HepG2 (cell line): ENCODE data around the gene WDR76. TPM values are rescaled to one million over a fixed set of nuclear protein-coding genes. Genes with fewer than 3 reads are reported as not detected.
"Not testable (repeated sequence)": the region's sequence is repeated elsewhere in the genome, so short reads cannot be mapped to it uniquely, and the experiment has no call there.

Experiments used
- ATAC-seq: fragments of 200-7000 bp; cut with Tn5 transposase; 3 replicates; pipeline ENCODE4 v1.9.1; 2020; ENCODE audit warnings: mild to moderate bottlenecking, moderate library complexity
- BruUV-seq: library from RNA; stranded (reverse); fragments of 400-500 nt; replicated peaks from 2 replicates; lab custom pipeline; 2021; lab: Mats Ljungman, UMichigan
- CTCF ChIA-PET: fragments of 300-600 bp; formaldehyde crosslinking; extraction: SDS; loops from one replicate; lab custom pipeline; 2021; ENCODE audit warnings: low total read pairs, inconsistent platforms, low intra/inter-chr PET ratio; lab: Yijun Ruan, JAX
- POLR2A ChIA-PET: fragments of 350-600 bp; sonication (Branson Sonifier 250); formaldehyde crosslinking; loops from one replicate; lab custom pipeline; 2020; ENCODE audit warnings: antibody characterized with exemption, inconsistent platforms; lab: Yijun Ruan, JAX
- DNase-seq: peaks from one replicate; pipeline ENCODE4 v3.0.0-alpha.2; 2015; ENCODE audit warnings: low spot score
- FAIRE-seq: peaks from 3 replicates; lab custom pipeline; 2011; peaks lifted over from hg19 to GRCh38; lab: Jason Lieb, UNC
- H2AFZ ChIP-seq: one replicate; pipeline ENCODE4 v1.6.1; 2011; ENCODE audit warnings: low read length, inconsistent platforms
- H3K27ac ChIP-seq: fragments of 300-600 bp; 3 replicates; pipeline ENCODE4 v1.8.0; 2011; ENCODE audit warnings: mixed run types, mild to moderate bottlenecking, mixed read lengths, low read length, inconsistent platforms; ENCODE audit not compliant: insufficient read depth; ENCODE audit errors: extremely low read length
- H3K27me3 ChIP-seq, 2 experiments: fragments of 200-600 bp in 1 of 2; 2 replicates in 1 of 2; 3 replicates in 1 of 2; pipeline versions ENCODE4 v1.6.0 to v1.8.0; 2011; ENCODE audit warnings: low read length in 2 of 2, mild to moderate bottlenecking in 2 of 2, moderate library complexity in 2 of 2, inconsistent platforms in 1 of 2; ENCODE audit not compliant: insufficient read depth in 2 of 2, control insufficient read depth in 1 of 2
- H3K36me3 ChIP-seq, 2 experiments: fragments of 200-600 bp in 1 of 2; replicated peaks in 1 of 2; 2 replicates in 1 of 2; 3 replicates in 1 of 2; pipeline versions ENCODE4 v1.5.1 to v1.8.0; 2011; ENCODE audit warnings: low read length in 2 of 2, inconsistent platforms in 1 of 2; ENCODE audit not compliant: insufficient read depth in 2 of 2, control insufficient read depth in 1 of 2
- H3K4me1 ChIP-seq: 2 replicates; pipeline ENCODE4 v1.5.1; 2012; ENCODE audit warnings: low read length, inconsistent platforms; ENCODE audit not compliant: insufficient read depth
- H3K4me2 ChIP-seq: 2 replicates; pipeline ENCODE4 v1.6.0; 2011; ENCODE audit warnings: low read depth, low read length, inconsistent platforms
- H3K4me3 ChIP-seq, 3 experiments: fragments of 200-600 bp in 1 of 3; sonication (generic), shearing (Covaris generic) in 1 of 3; replicated peaks in 1 of 3; 2 replicates each; pipeline ENCODE4 v1.5.1; 2011 to 2016; ENCODE audit warnings: low read length in 3 of 3, inconsistent platforms in 2 of 3, low read depth in 2 of 3, mild to moderate bottlenecking in 2 of 3, control low read depth in 1 of 3, mixed read lengths in 1 of 3; ENCODE audit not compliant: insufficient read depth in 1 of 3
- H3K79me2 ChIP-seq: one replicate; pipeline ENCODE4 v1.6.1; 2011; ENCODE audit warnings: low read length, inconsistent platforms; ENCODE audit not compliant: insufficient read depth
- H3K9ac ChIP-seq: 2 replicates; pipeline ENCODE4 v1.6.0; 2011; ENCODE audit warnings: mild to moderate bottlenecking, low read depth, low read length, inconsistent platforms; ENCODE audit not compliant: insufficient read depth
- H3K9me3 ChIP-seq: 2 replicates; pipeline ENCODE4 v1.5.1; 2012; ENCODE audit warnings: mild to moderate bottlenecking, low read length
- H4K20me1 ChIP-seq: 2 replicates; pipeline ENCODE4 v1.6.0; 2011; ENCODE audit warnings: inconsistent platforms, mild to moderate bottlenecking, low read length, moderate library complexity; ENCODE audit not compliant: insufficient read depth
- ELF4 ChIP-seq: sonication (generic); formaldehyde crosslinking; IDR thresholded peaks from 2 replicates; pipeline ENCODE4 v1.5.0; 2020; ENCODE audit warnings: missing genetic modification reagents, mild to moderate bottlenecking, moderate library complexity, borderline replicate concordance
- FOSL1 ChIP-seq: sonication (generic); formaldehyde crosslinking; IDR thresholded peaks from 2 replicates; pipeline ENCODE4 v1.9.0; 2021; ENCODE audit warnings: missing genetic modification reagents, borderline replicate concordance
- PHF8 ChIP-seq: sonication (generic); formaldehyde crosslinking; IDR thresholded peaks from 2 replicates; pipeline ENCODE4 v1.5.0; 2020; ENCODE audit warnings: missing genetic modification reagents
- SATB2 ChIP-seq: sonication (generic); formaldehyde crosslinking; IDR thresholded peaks from 2 replicates; pipeline ENCODE4 v1.5.0; 2020; ENCODE audit warnings: missing genetic modification reagents
- ZC3H13 ChIP-seq: sonication (generic); formaldehyde crosslinking; IDR thresholded peaks from 2 replicates; pipeline ENCODE4 v1.8.1; 2023; ENCODE audit warnings: mild to moderate bottlenecking, missing genetic modification reagents, moderate library complexity
- ZNF207 ChIP-seq: fragments of 450-650 bp; IDR thresholded peaks from 2 replicates; pipeline ENCODE4 v1.6.1; 2016; ENCODE audit warnings: antibody characterized with exemption, borderline replicate concordance
- ZNF24 ChIP-seq: fragments of 450-650 bp; IDR thresholded peaks from 2 replicates; pipeline ENCODE4 v1.6.1; 2017; ENCODE audit warnings: antibody characterized with exemption, mild to moderate bottlenecking
- ZNF350 ChIP-seq: sonication (generic); formaldehyde crosslinking; IDR thresholded peaks from 2 replicates; pipeline ENCODE4 v1.4.0; 2020; ENCODE audit warnings: mild to moderate bottlenecking, low read depth, missing genetic modification reagents, borderline replicate concordance
- ZNF510 ChIP-seq: sonication (generic); formaldehyde crosslinking; IDR thresholded peaks from 2 replicates; pipeline ENCODE4 v1.4.0; 2020; ENCODE audit warnings: low read depth, mild to moderate bottlenecking, missing genetic modification reagents
- ZNF672 ChIP-seq: sonication (generic); formaldehyde crosslinking; IDR thresholded peaks from 2 replicates; pipeline ENCODE4 v1.8.1; 2022; ENCODE audit warnings: missing genetic modification reagents
- ZNF724P ChIP-seq: sonication (generic); formaldehyde crosslinking; IDR thresholded peaks from 2 replicates; pipeline ENCODE4 v1.8.0; 2022; ENCODE audit warnings: missing genetic modification reagents, borderline replicate concordance
- ZSCAN22 ChIP-seq: sonication (generic); formaldehyde crosslinking; IDR thresholded peaks from 2 replicates; pipeline ENCODE4 v1.4.0; 2020; ENCODE audit warnings: mild to moderate bottlenecking, missing genetic modification reagents
- WGBS: methylation state at CpG from one replicate; pipeline ENCODE4 v1.1.6; 2017; ENCODE audit warnings: low lambda C conversion rate; 5-methylcytosine and 5-hydroxymethylcytosine counted together
- in situ Hi-C: cut with HindIII; loops from 2 replicates; pipeline ENCODE4 v1.10.0; 2017; ENCODE audit warnings: low pct_unique_long_range_greater_than_20kb; ENCODE audit not compliant: extremely low pct_ligation_motif_present
- intact Hi-C: fragments of 100-400 bp; cut with micrococcal nuclease; formaldehyde crosslinking; loops from one replicate; pipeline ENCODE4 v1.10.0; 2022; ENCODE audit not compliant: unreplicated experiment
- polyA plus RNA-seq, 8 experiments: library from polyadenylated mRNA; depleted of rRNA in 3 of 8; stranded (reverse) in 7 of 8; unstranded in 1 of 8; fragments of >200 nt; fragmentation: Illumina TruSeq in 4 of 8; extraction: Trizol in 4 of 8; gene quantifications; 2 replicates each; pipeline versions ENCODE4 v1.2.1 to v1.2.3, GENCODE V29; 2011 to 2016; ENCODE audit warnings: low read depth in 4 of 8, missing spikeins in 1 of 8, mixed read lengths in 1 of 8; ENCODE audit not compliant: insufficient read depth in 1 of 8
- total RNA-seq, 5 experiments: library from RNA; depleted of rRNA; stranded (reverse); fragments of >200 nt; fragmentation: Illumina TruSeq; extraction: Trizol; gene quantifications; 2 replicates each; pipeline ENCODE4 v1.2.3, GENCODE V29; 2016; ENCODE audit warnings: low read depth in 1 of 5
- TF ChIP-seq, protein P1 (sequence below): sonication (generic); formaldehyde crosslinking; IDR thresholded peaks from 2 replicates; pipeline ENCODE4 v1.5.0; 2020; ENCODE audit warnings: missing genetic modification reagents
- TF ChIP-seq, protein P2 (sequence below): IDR thresholded peaks from 2 replicates; pipeline ENCODE4 v1.6.1; 2016; ENCODE audit warnings: missing genetic modification reagents, missing compliant biosample characterization
- TF ChIP-seq, protein P3 (sequence below): sonication (generic); formaldehyde crosslinking; conservative IDR thresholded peaks from 2 replicates; pipeline ENCODE4 v1.8.1; 2023; ENCODE audit warnings: missing genetic modification reagents

Gene WDR76
- total and polyA plus RNA-seq, 2 of the 13 experiments (the other 11 are each of a cell fraction or from before 2014, with no cell fraction given), result 1.1 to 9.7 TPM

DNA sequence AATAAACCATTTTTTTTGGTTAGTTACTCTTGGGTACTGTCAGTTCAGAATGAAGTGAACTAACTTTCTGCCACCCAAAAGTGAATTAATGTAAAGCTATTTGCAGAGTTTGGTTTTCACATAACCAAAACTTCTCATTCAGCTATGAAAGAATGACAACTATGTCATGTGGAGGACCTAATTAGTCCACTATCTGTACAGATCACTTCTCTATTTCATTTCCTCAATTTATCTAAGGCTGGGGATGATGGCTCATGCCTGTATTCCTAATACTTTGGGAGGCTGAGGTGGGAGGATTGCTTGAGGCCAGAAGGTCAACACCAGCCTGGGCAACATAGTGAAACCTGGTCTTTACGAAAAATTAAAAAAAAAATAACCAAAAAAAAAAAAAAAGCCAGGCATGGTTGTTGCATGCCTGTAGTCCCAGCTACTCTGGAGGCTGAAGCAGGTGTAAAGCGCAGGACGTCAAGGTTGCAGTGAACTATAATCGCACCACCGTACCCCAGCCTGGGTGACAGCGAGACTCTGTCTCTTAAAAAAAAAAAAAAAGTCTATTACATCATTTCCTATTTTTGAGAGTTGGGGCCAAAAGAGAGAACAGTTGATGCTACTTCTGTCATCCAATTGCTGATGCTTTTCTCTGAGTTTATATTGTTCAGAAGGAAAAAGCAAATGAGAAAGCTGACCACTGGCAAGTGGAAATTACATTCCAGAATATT, 17.7 kb upstream of the WDR76 start (continued):
- TF ChIP-seq, protein P1, sequence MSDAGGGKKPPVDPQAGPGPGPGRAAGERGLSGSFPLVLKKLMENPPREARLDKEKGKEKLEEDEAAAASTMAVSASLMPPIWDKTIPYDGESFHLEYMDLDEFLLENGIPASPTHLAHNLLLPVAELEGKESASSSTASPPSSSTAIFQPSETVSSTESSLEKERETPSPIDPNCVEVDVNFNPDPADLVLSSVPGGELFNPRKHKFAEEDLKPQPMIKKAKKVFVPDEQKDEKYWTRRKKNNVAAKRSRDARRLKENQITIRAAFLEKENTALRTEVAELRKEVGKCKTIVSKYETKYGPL, result no peak
- TF ChIP-seq ZNF672, result no peak
- no peak for TF ChIP-seq ZNF207
- no peak for TF ChIP-seq ZNF24

DNA sequence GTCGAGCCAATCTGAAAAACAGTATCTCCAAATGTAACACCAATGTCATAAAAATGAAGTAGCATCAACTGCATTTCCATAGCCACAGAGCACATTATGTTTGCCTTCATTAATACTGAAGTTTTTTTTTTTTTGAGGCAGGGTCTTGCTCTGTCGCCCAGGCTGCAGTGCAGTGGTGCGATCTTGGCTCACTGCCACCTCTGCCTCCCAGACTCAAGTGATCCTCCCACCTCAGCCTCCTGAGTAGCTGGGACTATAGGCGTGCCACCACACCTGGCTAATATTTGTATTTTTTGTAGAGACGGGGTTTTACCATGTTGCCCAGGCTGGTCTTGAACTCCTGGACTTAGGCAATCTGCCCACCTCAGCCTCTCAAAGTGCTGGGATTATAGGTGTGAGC, 11.7 kb upstream of the WDR76 start:
- ATAC-seq, in situ Hi-C loops, H3K4me2 ChIP-seq, intact Hi-C loops, H3K9ac ChIP-seq, POLR2A ChIA-PET, H3K27ac ChIP-seq, H2AFZ ChIP-seq, H3K9me3 ChIP-seq, H4K20me1 ChIP-seq, BruUV-seq, DNase-seq, H3K4me3 ChIP-seq, CTCF ChIA-PET, H3K27me3 ChIP-seq, FAIRE-seq, H3K4me1 ChIP-seq: not testable (repeated sequence)
- H3K79me2 ChIP-seq, result peaks cover 14% of the 10 kb centered on the region
- H3K36me3 ChIP-seq, result peaks cover 20 to 64% of the 10 kb centered on the region in 2 experiments
- 95% methylated on average over 5 of the region's 5 CpGs for WGBS

DNA sequence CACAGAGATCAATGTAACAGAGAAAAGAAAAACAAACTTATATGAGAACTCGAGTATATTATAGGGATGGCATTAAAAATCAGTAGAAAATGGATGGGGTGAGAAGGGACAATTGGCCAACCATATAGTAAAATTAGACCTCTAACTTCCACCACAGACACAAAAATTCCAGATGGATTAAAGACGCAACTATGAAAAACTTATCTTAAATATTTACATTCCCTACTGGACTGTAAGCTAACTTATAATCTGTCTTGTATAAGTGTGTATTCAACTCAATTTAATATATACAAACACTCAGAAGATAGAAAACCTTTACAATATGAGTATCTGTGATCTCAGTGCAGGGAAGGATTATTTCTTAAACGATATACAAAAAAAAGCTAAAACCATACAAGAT, 5.3 kb upstream of the WDR76 start:
- ChIA-PET CTCF (no interaction called here), POLR2A (interaction anchor here (4.2 kb wide), 1 partner anchor 20 kb away, joined by 30 read pairs; the partner anchor contains the start of genes HYPK and SERINC4)
- ATAC-seq, result no peak
- DNase-seq, result no peak
- Histone ChIP-seq H3K4me3 (no peak overlapping the region), H3K9me3 (no peaks in the 10 kb centered on the region), H3K27me3 (no peaks in the 10 kb centered on the region; a peak in 1 of 5 replicates), H3K4me2 (peak overlapping the region; percentile 42; the same call in 1 of the 2 replicates), H3K9ac (no peak overlapping the region), H4K20me1 (no peaks in the 10 kb centered on the region), H3K79me2 (peaks cover 54% of the 10 kb centered on the region), H2AFZ (no peak overlapping the region), H3K27ac (no peak overlapping the region), H3K4me1 (peaks cover 47% of the 10 kb centered on the region), H3K36me3 (peaks cover 0 to 11% of the 10 kb centered on the region in 2 experiments; a peak in 2 of 5 replicates)
- intact Hi-C loops, result no loop called here
- BruUV-seq, result no TSS peak
- FAIRE-seq, result no peak
- in situ Hi-C loops, result no loop called here
- WGBS, result 73% methylated on average over 3 of the region's 3 CpGs
- TF ChIP-seq ZNF510 (no peak), ZNF724P (no peak), FOSL1 (CRISPR knock-in tag) (no peak), ELF4 (CRISPR knock-in tag) (no peak), ZC3H13 (CRISPR knock-in tag) (no peak), PHF8 (no peak), ZSCAN22 (CRISPR knock-in tag) (no peak), SATB2 (no peak), ZNF350 (no peak)
- TF ChIP-seq, protein P2, sequence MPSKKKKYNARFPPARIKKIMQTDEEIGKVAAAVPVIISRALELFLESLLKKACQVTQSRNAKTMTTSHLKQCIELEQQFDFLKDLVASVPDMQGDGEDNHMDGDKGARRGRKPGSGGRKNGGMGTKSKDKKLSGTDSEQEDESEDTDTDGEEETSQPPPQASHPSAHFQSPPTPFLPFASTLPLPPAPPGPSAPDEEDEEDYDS (CRISPR knock-in tag), result no peak
- TF ChIP-seq, protein P3, sequence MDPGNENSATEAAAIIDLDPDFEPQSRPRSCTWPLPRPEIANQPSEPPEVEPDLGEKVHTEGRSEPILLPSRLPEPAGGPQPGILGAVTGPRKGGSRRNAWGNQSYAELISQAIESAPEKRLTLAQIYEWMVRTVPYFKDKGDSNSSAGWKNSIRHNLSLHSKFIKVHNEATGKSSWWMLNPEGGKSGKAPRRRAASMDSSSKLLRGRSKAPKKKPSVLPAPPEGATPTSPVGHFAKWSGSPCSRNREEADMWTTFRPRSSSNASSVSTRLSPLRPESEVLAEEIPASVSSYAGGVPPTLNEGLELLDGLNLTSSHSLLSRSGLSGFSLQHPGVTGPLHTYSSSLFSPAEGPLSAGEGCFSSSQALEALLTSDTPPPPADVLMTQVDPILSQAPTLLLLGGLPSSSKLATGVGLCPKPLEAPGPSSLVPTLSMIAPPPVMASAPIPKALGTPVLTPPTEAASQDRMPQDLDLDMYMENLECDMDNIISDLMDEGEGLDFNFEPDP (CRISPR knock-in tag), result no peak
